T1000 (cell line): Measurements from ENCODE around the gene CDKN2C.
A peak's percentile ranks its signal among the peaks of the same experiment; 100 is the strongest.

Source experiments
- DNase-seq: peaks from one replicate; lab custom pipeline; 2025; ENCODE audit warnings: mixed read lengths; lab: John Stamatoyannopoulos, UW

The CDKN2C gene

DNA sequence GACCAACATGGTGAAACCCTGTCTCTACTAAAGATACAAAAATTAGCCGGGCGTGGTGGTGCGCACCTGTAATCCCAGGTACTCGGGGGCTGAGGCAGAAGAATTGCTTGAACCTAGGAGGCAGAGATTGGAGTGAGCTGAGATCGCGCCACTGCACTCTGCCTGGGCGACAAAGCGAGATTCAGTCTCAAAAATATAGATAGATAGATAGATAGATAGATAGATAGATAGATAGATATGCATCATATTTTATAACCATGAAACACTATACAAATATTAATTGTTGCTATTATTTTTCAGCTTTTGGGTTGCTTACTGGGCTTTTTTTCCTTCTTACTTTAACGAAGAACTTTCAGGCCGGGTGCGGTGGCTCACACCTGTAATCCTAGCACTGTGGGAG lies 5.2 kb upstream of the CDKN2C start:
- no peak for DNase-seq

- DNase-seq, result no peak
Observed at GRCh38 chr1:50966991-50967390, 3.1 kb upstream of the CDKN2C start.

GRCh38 chr1:50967416-50968157 lies 2.5 kb upstream of the CDKN2C start:
- no peak for DNase-seq

DNA sequence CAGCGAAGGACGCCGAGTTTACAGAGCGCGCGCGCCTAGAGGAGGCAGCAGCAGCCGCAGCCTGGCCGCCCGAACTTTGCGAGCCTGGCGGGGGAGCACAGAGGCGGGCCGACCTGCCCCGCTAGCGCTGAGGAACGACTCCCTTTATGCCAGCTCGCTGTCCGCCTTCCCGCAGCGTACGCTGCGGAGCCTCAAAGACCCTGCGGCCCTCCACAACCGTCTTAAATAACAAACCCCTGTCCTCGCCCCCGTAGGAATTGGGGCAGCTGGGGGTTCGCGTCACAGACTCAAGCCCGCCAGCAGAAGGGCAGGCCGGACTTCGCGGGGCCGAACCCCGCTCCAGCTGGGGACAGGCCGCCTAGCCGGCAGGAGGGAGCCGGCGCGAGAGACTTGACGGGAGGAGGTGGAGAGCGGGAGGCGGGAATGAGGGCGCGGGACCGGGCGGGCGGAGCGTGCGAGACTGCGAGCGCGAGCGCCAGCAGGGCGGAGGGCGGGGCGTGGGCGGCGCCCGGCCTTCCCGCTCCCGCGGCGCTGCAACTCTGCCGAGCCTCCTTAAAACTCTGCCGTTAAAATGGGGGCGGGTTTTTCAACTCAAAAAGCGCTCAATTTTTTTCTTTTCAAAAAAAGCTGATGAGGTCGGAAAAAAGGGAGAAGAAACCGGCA lies 1.8 kb upstream of the CDKN2C start:
- peak; percentile 87 for DNase-seq

GRCh38 chr1:50968821-50969610 lies 1.0 kb upstream of the CDKN2C start:
- DNase-seq, result peak; percentile 38

GRCh38 chr1:50970509-50970887 lies 453 bp downstream of the CDKN2C start:
- no peak for DNase-seq

- no peak for DNase-seq
Observed at GRCh38 chr1:50970931-50971582, 1.0 kb downstream of the CDKN2C start.

GRCh38 chr1:50971748-50972305 lies 1.8 kb downstream of the CDKN2C start:
- DNase-seq, result no peak

DNA sequence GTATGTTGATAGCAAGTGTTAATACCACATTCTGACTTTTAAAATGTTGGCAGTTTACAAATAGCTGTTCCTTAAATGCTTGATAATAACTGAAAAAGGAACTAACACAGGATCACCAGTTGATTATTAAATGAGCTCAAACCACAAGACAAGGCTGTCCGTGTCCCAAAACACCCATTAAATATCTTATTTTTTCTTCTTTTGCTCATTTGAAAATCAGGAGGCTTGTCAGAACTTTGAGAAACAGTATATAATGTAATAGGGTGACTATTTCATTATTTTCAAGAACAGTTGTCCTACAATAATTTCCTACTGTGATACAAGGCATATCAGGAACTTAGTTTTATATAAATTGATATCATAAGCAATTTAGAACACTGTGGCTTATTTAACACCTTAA lies 2.7 kb downstream of the CDKN2C start:
- DNase-seq, result no peak

DNA sequence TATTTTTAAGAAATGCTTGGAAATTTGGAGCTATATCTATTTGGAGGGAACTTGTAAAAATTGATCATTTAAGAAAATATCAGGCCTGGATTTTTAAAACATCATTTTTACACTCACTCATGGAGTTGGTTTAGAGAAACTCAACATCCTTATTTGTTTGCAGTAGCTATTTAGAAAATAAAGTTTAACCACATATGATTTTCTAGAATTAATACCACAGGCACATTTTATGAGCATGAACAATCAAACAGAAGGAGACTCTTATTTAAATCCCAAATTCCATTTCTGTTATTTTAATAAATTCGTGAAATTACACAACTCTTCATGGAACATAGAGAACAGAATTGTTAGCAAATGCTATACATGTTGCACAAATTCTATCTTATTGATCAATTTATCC lies 3.2 kb downstream of the CDKN2C start:
- DNase-seq, result no peak

DNA sequence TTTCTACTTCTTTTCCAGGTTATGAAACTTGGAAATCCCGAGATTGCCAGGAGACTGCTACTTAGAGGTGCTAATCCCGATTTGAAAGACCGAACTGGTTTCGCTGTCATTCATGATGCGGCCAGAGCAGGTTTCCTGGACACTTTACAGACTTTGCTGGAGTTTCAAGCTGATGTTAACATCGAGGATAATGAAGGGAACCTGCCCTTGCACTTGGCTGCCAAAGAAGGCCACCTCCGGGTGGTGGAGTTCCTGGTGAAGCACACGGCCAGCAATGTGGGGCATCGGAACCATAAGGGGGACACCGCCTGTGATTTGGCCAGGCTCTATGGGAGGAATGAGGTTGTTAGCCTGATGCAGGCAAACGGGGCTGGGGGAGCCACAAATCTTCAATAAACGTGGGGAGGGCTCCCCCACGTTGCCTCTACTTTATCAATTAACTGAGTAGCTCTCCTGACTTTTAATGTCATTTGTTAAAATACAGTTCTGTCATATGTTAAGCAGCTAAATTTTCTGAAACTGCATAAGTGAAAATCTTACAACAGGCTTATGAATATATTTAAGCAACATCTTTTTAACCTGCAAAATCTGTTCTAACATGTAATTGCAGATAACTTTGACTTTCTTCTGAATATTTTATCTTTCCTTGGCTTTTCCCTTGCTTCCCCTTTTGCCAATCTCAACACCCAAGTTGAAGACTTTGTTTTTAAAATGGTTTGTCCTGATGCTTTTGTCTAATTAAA lies 4.0 kb downstream of the CDKN2C start:
- DNase-seq, result no peak

GRCh38 chr1:50974618-50974935 lies 4.5 kb downstream of the CDKN2C start:
- no peak for DNase-seq

- DNase-seq, result no peak
Observed at GRCh38 chr1:50975436-50975835, 5.4 kb downstream of the CDKN2C start.

DNA sequence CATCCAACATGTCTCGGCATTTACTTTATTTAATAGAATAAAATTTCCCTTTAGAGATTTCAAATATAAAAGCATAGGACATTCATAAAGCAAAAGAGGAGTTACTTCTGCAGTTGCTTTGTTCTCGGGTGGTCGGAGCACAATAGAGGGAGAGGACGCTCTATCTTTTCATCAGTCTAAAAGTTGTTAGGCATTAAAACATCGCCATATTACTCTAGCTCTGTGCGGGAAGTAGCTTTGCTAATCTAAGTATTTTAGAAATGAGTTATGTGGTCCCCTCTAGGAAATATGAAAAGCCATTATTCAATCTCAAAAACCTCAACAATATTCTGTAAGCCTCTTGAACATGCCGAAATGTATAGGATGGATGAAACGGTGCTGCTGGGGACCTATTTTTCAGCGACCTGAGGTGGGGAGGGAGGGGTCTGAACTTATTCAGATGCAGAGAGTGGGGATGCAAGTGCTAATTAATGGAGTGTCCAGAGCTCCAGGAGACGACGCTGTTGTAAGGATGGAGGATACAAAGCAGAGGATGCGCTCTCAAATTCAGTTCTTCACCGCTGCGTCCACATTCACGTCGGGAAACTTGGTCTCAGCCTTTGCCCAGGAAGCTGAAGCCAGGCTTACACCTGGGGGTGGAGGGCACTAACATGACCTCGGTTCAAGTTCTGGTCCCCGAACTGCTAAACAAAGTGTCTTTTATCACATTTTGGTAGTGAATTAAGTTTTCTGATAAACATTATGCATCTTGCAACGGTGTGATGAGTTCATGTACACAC lies 6.3 kb downstream of the CDKN2C start:
- DNase-seq, result no peak

- peak; percentile 36 for DNase-seq
Observed at GRCh38 chr1:50976890-50977574, 7.0 kb downstream of the CDKN2C start.

GRCh38 chr1:50977575-50978143 lies 7.6 kb downstream of the CDKN2C start:
- peak; percentile 28 for DNase-seq

- peak; percentile 38 for DNase-seq
Observed at GRCh38 chr1:50978144-50978851, 8.3 kb downstream of the CDKN2C start.

DNA sequence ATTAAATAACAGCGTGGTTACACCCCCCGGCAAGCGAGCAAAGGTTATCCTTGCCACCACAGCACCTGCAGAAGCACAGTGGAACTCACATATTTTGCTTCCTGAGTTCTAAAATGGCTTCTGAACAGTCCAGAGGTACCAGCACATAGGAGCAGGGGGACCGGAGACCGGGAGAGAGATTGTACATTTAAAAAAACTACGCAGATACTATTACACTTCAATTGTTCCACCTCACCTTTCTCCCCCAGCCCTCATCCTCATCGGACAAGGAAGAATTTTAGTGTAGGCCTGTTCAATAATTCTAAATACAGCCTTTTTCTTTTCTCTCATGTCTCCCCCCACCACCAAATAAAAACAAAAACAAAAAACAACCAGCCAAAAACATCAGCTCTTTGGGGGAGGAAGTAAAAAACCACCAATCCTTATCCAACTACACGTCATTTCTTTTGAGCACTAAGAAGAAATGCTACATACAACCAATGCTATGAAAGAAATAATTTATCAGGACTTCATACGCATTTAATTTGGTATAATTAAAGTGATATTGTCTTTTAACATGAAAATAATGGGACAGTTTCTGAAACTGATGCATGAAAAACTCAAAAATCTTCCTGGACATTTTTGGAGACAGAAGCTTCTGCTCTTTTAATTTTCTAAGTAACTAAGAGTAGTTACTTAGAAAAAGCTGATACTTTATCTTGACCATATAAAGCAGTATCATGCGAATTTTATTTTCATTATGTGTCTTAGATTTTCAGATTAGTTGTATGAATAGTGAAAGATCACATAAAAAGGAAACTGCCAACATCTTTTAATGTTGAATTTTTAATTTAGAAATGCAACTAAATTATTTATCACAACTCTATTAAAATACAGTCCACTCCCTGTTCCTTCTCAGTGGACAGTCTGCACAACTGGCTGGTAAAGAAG lies 9.1 kb downstream of the CDKN2C start:
- peak; percentile 9 for DNase-seq
